GM23338 (cell line): Measurements from ENCODE around the gene TFF1.

Experiments used
- EZH2 ChIP-seq: fragments of 200-600 bp; sonication (generic); IDR thresholded peaks from one replicate; pipeline ENCODE4 v1.8.0; 2017; ENCODE audit warnings: antibody characterized with exemption, mild to moderate bottlenecking, low read depth; ENCODE audit not compliant: unreplicated experiment
- EZH2phosphoT487 ChIP-seq: fragments of 200-600 bp; sonication (generic); IDR thresholded peaks from one replicate; pipeline ENCODE4 v1.8.1; 2018; ENCODE audit warnings: antibody characterized with exemption; ENCODE audit not compliant: unreplicated experiment
- POLR2AphosphoS5 ChIP-seq: IDR thresholded peaks from 2 replicates; pipeline ENCODE4 v1.6.1; 2016; ENCODE audit warnings: antibody characterized with exemption, low read depth
- TF ChIP-seq, protein P1 (sequence below), 2 experiments: fragments of 200-600 bp in 1 of 2; sonication (generic) in 1 of 2; conservative IDR thresholded peaks; 2 replicates each; pipeline versions ENCODE4 v1.5.1 to v1.6.1; 2016 to 2017; ENCODE audit warnings: antibody characterized with exemption in 2 of 2, low read depth in 2 of 2, mild to moderate bottlenecking in 2 of 2, moderate library complexity in 1 of 2
- TF ChIP-seq, protein P2 (sequence below): IDR thresholded peaks from one replicate; pipeline ENCODE4 v1.6.1; 2018; ENCODE audit warnings: antibody characterized with exemption; ENCODE audit not compliant: unreplicated experiment

- TF ChIP-seq, protein P1, sequence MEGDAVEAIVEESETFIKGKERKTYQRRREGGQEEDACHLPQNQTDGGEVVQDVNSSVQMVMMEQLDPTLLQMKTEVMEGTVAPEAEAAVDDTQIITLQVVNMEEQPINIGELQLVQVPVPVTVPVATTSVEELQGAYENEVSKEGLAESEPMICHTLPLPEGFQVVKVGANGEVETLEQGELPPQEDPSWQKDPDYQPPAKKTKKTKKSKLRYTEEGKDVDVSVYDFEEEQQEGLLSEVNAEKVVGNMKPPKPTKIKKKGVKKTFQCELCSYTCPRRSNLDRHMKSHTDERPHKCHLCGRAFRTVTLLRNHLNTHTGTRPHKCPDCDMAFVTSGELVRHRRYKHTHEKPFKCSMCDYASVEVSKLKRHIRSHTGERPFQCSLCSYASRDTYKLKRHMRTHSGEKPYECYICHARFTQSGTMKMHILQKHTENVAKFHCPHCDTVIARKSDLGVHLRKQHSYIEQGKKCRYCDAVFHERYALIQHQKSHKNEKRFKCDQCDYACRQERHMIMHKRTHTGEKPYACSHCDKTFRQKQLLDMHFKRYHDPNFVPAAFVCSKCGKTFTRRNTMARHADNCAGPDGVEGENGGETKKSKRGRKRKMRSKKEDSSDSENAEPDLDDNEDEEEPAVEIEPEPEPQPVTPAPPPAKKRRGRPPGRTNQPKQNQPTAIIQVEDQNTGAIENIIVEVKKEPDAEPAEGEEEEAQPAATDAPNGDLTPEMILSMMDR (conservative IDR thresholded peaks at IDR 0.05; ENCODE audit: low read depth in 2 of 2) = no peak
- TF ChIP-seq, protein P2, sequence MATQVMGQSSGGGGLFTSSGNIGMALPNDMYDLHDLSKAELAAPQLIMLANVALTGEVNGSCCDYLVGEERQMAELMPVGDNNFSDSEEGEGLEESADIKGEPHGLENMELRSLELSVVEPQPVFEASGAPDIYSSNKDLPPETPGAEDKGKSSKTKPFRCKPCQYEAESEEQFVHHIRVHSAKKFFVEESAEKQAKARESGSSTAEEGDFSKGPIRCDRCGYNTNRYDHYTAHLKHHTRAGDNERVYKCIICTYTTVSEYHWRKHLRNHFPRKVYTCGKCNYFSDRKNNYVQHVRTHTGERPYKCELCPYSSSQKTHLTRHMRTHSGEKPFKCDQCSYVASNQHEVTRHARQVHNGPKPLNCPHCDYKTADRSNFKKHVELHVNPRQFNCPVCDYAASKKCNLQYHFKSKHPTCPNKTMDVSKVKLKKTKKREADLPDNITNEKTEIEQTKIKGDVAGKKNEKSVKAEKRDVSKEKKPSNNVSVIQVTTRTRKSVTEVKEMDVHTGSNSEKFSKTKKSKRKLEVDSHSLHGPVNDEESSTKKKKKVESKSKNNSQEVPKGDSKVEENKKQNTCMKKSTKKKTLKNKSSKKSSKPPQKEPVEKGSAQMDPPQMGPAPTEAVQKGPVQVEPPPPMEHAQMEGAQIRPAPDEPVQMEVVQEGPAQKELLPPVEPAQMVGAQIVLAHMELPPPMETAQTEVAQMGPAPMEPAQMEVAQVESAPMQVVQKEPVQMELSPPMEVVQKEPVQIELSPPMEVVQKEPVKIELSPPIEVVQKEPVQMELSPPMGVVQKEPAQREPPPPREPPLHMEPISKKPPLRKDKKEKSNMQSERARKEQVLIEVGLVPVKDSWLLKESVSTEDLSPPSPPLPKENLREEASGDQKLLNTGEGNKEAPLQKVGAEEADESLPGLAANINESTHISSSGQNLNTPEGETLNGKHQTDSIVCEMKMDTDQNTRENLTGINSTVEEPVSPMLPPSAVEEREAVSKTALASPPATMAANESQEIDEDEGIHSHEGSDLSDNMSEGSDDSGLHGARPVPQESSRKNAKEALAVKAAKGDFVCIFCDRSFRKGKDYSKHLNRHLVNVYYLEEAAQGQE = no peak
- TF ChIP-seq POLR2AphosphoS5 (no peak), EZH2 (no peak), EZH2phosphoT487 (no peak)
Measured at GRCh38 chr21:42320791-42321190, 45.5 kb downstream of the TFF1 start.
